GM12874 (cell line): Measurements from ENCODE around the gene EIF5A.

Source experiments
- CTCF ChIP-seq: IDR thresholded peaks from 2 replicates; pipeline ENCODE4 v1.5.1; 2011; ENCODE audit warnings: low read depth, mild to moderate bottlenecking, control low read depth, low read length, moderate library complexity; ENCODE audit not compliant: insufficient read depth

Gene EIF5A

GRCh38 chr17:7262192-7262934 is 45.1 kb upstream of the EIF5A start, which contains the start of gene CLDN7:
TSS of gene CLDN7 (minus strand) at chr17:7262478. CDS start at chr17:7262043, 435 bp downstream.
- TF ChIP-seq CTCF, result no peak

- no peak for TF ChIP-seq CTCF
Observed at GRCh38 chr17:7262935-7263800, 44.3 kb upstream of the EIF5A start.

GRCh38 chr17:7263801-7264078 is 43.7 kb upstream of the EIF5A start:
- no peak for TF ChIP-seq CTCF

GRCh38 chr17:7266784-7267183 is 40.6 kb upstream of the EIF5A start:
- TF ChIP-seq CTCF, result no peak

- no peak for TF ChIP-seq CTCF
Observed at GRCh38 chr17:7279448-7279847, 28.0 kb upstream of the EIF5A start.

GRCh38 chr17:7280519-7281073 is 26.8 kb upstream of the EIF5A start:
- TF ChIP-seq CTCF, result peak; percentile 85
